Naive thymus-derived CD4-positive, alpha-beta T cell (primary cell): ENCODE data around the gene NSUN6. TPM values are rescaled to one million over a fixed set of nuclear protein-coding genes. Genes with fewer than 3 reads are reported as not detected.

ENCODE experiments used
- polyA plus RNA-seq, 2 donors: library from polyadenylated mRNA; unstranded; fragments of 300-500 nt; fragmentation: Illumina TruSeq; gene quantifications; one replicate each; pipeline ENCODE4 v1.2.3, GENCODE V29; 2021
- total RNA-seq, 6 experiments: library from RNA in 5 of 6; stranded (reverse) in 5 of 6; gene quantifications; 1 replicate in 5 of 6; 2 replicates in 1 of 6; pipeline ENCODE4 v1.2.3 and lab custom pipeline; 2021 to 2026

Gene NSUN6
- total and polyA plus RNA-seq, 7 experiments from 2014 or later, result 9.9 to 51.8 (median 21.9) TPM

Other genes with a start within 250 kb of the NSUN6 start
- 10 to 100 TPM in 4 of 5 experiments, 1 to 10 TPM in 1; 9.7 to 15.8 (median 13.9) TPM for gene ARL5B, start 7.8 kb upstream of the NSUN6 start, total RNA-seq
- under 1 TPM; 0.59 to 0.84 TPM for gene ARL5B, start 7.8 kb upstream of the NSUN6 start, polyA plus RNA-seq